WTC11 (cell line): ENCODE measurements around the gene SORL1. TPM values are rescaled to one million over a fixed set of nuclear protein-coding genes. Genes with fewer than 3 reads are reported as not detected.

Experiments used
- ATAC-seq: fragments of 200-7000 bp; cut with Tn5 transposase; 2 replicates; pipeline ENCODE4 v1.10.0; 2021; ENCODE audit warnings: mild to moderate bottlenecking, moderate library complexity
- CTCF ChIA-PET: fragments of 300-600 bp; sonication (Branson Sonifier 250); formaldehyde crosslinking; loops from one replicate; lab custom pipeline; 2021; ENCODE audit warnings: antibody characterized with exemption; lab: Charles Lee
- POLR2A ChIA-PET: fragments of 350-600 bp; sonication (Branson Sonifier 250); formaldehyde crosslinking; loops from one replicate; lab custom pipeline; 2021; ENCODE audit warnings: antibody characterized with exemption; lab: Charles Lee
- DNase-seq: peaks from one replicate; pipeline ENCODE4 v3.0.0; 2021; ENCODE audit warnings: low spot score
- H3K27ac Mint-ChIP-seq: 2 replicates; pipeline ENCODE4 v1.8.0; 2021; ENCODE audit warnings: mixed read lengths
- H3K27me3 Mint-ChIP-seq: 2 replicates; pipeline ENCODE4 v1.8.0; 2021; ENCODE audit warnings: low read depth, mild to moderate bottlenecking, moderate library complexity, mixed read lengths
- H3K36me3 Mint-ChIP-seq: 2 replicates; pipeline ENCODE4 v1.8.0; 2021; ENCODE audit warnings: mixed read lengths
- H3K4me1 Mint-ChIP-seq: 2 replicates; pipeline ENCODE4 v1.8.0; 2022; ENCODE audit warnings: mixed read lengths
- H3K4me3 Mint-ChIP-seq: 2 replicates; pipeline ENCODE4 v1.8.0; 2021; ENCODE audit warnings: mild to moderate bottlenecking, moderate library complexity, mixed read lengths
- H3K9me3 Mint-ChIP-seq: 2 replicates; pipeline ENCODE4 v1.8.0; 2021; ENCODE audit warnings: mixed read lengths
- CBFB ChIP-seq: sonication (generic); formaldehyde crosslinking; IDR thresholded peaks from 2 replicates; pipeline ENCODE4 v1.8.1; 2022; ENCODE audit warnings: mild to moderate bottlenecking, low read depth, missing genetic modification reagents
- EMX1 ChIP-seq: fragments of 250-450 bp; sonication (Bioruptor Pico); IDR thresholded peaks from 2 replicates; pipeline ENCODE4 v1.8.0; 2021; ENCODE audit warnings: mild to moderate bottlenecking
- ESRRA ChIP-seq: sonication (generic); formaldehyde crosslinking; IDR thresholded peaks from 2 replicates; pipeline ENCODE4 v1.8.1; 2022; ENCODE audit warnings: mild to moderate bottlenecking, missing genetic modification reagents, borderline replicate concordance
- FOXP1 ChIP-seq: sonication (generic); formaldehyde crosslinking; IDR thresholded peaks from 2 replicates; pipeline ENCODE4 v1.8.0; 2022; ENCODE audit warnings: missing genetic modification reagents, mild to moderate bottlenecking, moderate library complexity, borderline replicate concordance
- GABPB1 ChIP-seq: sonication (generic); formaldehyde crosslinking; IDR thresholded peaks from 2 replicates; pipeline ENCODE4 v1.8.1; 2023; ENCODE audit warnings: mild to moderate bottlenecking, missing genetic modification reagents
- KAT7 ChIP-seq: sonication (generic); formaldehyde crosslinking; IDR thresholded peaks from 2 replicates; pipeline ENCODE4 v1.8.1; 2023; ENCODE audit warnings: missing genetic modification reagents, mild to moderate bottlenecking, borderline replicate concordance
- NR2C2 ChIP-seq: sonication (generic); formaldehyde crosslinking; IDR thresholded peaks from 2 replicates; pipeline ENCODE4 v1.8.0; 2022; ENCODE audit warnings: mild to moderate bottlenecking, missing genetic modification reagents
- SMAD4 ChIP-seq: sonication (generic); formaldehyde crosslinking; IDR thresholded peaks from 2 replicates; pipeline ENCODE4 v1.8.0; 2022; ENCODE audit warnings: mild to moderate bottlenecking, missing genetic modification reagents
- SOX15 ChIP-seq: fragments of 250-450 bp; sonication (Bioruptor Pico); IDR thresholded peaks from 2 replicates; pipeline ENCODE4 v1.9.0; 2021; ENCODE audit warnings: mild to moderate bottlenecking
- SP1 ChIP-seq: sonication (generic); formaldehyde crosslinking; conservative IDR thresholded peaks from 2 replicates; pipeline ENCODE4 v1.8.1; 2022; ENCODE audit warnings: missing genetic modification reagents
- TEAD1 ChIP-seq: sonication (generic); formaldehyde crosslinking; IDR thresholded peaks from 2 replicates; pipeline ENCODE4 v1.8.0; 2022; ENCODE audit warnings: mild to moderate bottlenecking, missing genetic modification reagents
- TP53 ChIP-seq: sonication (generic); formaldehyde crosslinking; IDR thresholded peaks from 2 replicates; pipeline ENCODE4 v1.8.1; 2023; ENCODE audit warnings: mild to moderate bottlenecking, missing genetic modification reagents
- ZNF138 ChIP-seq: sonication (generic); formaldehyde crosslinking; conservative IDR thresholded peaks from 2 replicates; pipeline ENCODE4 v1.8.1; 2022; ENCODE audit warnings: mild to moderate bottlenecking, moderate library complexity, missing genetic modification reagents
- ZNF317 ChIP-seq: sonication (generic); formaldehyde crosslinking; IDR thresholded peaks from 2 replicates; pipeline ENCODE4 v1.8.1; 2023; ENCODE audit warnings: low read depth, mild to moderate bottlenecking, moderate library complexity, missing genetic modification reagents, borderline replicate concordance
- total RNA-seq: library from RNA; stranded (reverse); gene quantifications from 3 replicates; pipeline ENCODE4 v1.2.3, GENCODE V29; 2021
- TF ChIP-seq, protein P1 (sequence below): sonication (generic); formaldehyde crosslinking; IDR thresholded peaks from 2 replicates; pipeline ENCODE4 v1.8.0; 2022; ENCODE audit warnings: mild to moderate bottlenecking, missing genetic modification reagents
- TF ChIP-seq, protein P2 (sequence below): sonication (generic); formaldehyde crosslinking; IDR thresholded peaks from 2 replicates; pipeline ENCODE4 v1.8.1; 2023; ENCODE audit warnings: mild to moderate bottlenecking, missing genetic modification reagents, moderate library complexity
- TF ChIP-seq, protein P3 (sequence below): fragments of 250-450 bp; sonication (Bioruptor Pico); IDR thresholded peaks from 2 replicates; pipeline ENCODE4 v1.9.0; 2021; ENCODE audit warnings: mild to moderate bottlenecking, borderline replicate concordance
- TF ChIP-seq, protein P4 (sequence below): sonication (generic); formaldehyde crosslinking; IDR thresholded peaks from 2 replicates; pipeline ENCODE4 v1.8.0; 2023; ENCODE audit warnings: missing genetic modification reagents, mild to moderate bottlenecking, borderline replicate concordance

Gene SORL1
- total RNA-seq, 1 experiment from 2014 or later: 87.1 TPM

DNA sequence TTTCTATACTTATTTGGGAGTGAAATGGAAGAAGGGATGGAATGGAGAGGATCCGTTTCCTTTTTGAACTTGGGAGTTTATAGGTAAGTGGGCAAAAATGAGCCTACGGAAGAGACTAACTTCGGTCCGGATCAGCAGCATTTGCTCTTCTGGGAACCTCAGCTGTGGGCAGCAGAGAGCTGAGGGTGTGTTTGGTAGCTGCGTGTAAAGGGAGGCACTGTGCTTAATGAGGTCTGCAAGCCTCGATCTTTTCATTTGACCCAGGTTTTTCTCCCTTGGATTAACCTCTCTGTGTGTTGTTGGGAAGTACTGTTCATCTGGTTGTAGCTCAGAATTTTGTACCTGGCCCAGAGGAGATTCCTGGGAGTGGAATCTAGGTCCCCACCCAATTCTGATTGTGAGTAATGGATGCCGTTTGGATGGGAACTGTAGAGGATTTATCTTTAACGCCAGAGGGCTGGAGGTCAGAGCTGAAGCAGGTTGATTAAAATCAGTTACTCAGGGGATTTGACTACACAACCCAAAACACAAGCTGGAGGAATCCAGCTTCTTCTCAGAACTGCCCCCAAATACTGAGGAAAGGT is 202.2 kb downstream of the SORL1 start (continued):
- no peak for TF ChIP-seq SMAD4 (CRISPR knock-in tag)
- TF ChIP-seq EMX1 (CRISPR knock-in tag): no peak
- TF ChIP-seq FOXP1 (CRISPR knock-in tag): no peak
- no peak for TF ChIP-seq SP1 (CRISPR knock-in tag)
- TF ChIP-seq ZNF317: no peak
- TF ChIP-seq, protein P1, sequence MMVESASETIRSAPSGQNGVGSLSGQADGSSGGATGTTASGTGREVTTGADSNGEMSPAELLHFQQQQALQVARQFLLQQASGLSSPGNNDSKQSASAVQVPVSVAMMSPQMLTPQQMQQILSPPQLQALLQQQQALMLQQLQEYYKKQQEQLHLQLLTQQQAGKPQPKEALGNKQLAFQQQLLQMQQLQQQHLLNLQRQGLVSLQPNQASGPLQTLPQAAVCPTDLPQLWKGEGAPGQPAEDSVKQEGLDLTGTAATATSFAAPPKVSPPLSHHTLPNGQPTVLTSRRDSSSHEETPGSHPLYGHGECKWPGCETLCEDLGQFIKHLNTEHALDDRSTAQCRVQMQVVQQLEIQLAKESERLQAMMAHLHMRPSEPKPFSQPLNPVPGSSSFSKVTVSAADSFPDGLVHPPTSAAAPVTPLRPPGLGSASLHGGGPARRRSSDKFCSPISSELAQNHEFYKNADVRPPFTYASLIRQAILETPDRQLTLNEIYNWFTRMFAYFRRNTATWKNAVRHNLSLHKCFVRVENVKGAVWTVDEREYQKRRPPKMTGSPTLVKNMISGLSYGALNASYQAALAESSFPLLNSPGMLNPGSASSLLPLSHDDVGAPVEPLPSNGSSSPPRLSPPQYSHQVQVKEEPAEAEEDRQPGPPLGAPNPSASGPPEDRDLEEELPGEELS: no peak
- TF ChIP-seq GABPB1: no peak

DNA sequence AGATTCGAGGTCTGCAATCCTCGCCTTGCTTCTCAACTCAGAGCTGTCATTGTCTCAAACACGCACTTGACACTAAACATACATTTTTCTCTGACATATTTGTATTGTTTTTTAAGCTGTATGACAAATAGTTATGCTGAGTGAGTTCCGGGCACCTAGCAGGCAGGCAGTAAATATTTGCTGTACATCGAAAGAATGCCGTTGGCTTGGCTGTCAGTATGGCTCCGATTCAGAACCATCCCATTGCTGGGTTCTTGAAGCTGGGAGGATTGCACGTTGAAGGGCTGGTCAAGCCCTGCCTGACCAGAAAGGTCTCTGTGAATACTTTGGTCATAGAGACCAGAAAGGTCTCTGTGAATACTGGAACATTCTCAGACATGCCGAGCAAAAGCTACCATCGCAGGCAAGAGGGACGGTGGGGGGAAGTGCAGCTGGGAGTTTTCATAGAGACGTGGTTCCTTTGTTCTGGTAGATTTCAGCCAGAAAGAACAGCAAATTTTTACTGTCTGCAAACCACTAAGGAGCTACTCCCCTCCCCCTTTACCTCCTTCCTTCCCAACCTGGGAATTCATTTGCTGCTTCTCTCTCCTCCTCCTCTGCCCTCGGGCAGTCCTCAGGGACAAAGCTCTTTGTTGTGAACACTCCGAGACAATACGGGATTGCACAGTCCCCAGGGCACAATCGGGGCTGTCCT is 202.9 kb downstream of the SORL1 start:
- Mint-ChIP-seq H3K9me3 (peaks cover 25% of the 10 kb centered on the region), H3K27me3 (peaks cover 8% of the 10 kb centered on the region; the same call in 1 of the 2 replicates), H3K36me3 (peaks cover 16% of the 10 kb centered on the region), H3K4me1 (peaks cover 46% of the 10 kb centered on the region), H3K4me3 (peak overlapping the region; percentile 73), H3K27ac (peak overlapping the region; percentile 54; the same call in 1 of the 2 replicates)
- ChIA-PET POLR2A (interaction anchor here (0.5 to 1.1 kb wide), 4 partner anchors 26 to 642 kb away, joined by 3 to 6 read pairs (median 4); no protein-coding TSS in a partner anchor), CTCF (interaction anchor here (0.5 to 4.9 kb wide), 39 partner anchors 10 to 925 kb away, joined by 3 to 99 read pairs (median 3); no protein-coding TSS in a partner anchor)
- DNase-seq: no peak
- TF ChIP-seq CBFB (CRISPR knock-in tag) (0 out of 2 replicates have a peak, but pooled peaks have one; percentile 36), ZNF138 (CRISPR knock-in tag) (no peak), TP53 (CRISPR knock-in tag) (0 out of 2 replicates have a peak, but pooled peaks have one; percentile 49), GABPB1 (peak; percentile 18; the same call in 1 of the 2 replicates)
- ATAC-seq: peak; percentile 43

DNA sequence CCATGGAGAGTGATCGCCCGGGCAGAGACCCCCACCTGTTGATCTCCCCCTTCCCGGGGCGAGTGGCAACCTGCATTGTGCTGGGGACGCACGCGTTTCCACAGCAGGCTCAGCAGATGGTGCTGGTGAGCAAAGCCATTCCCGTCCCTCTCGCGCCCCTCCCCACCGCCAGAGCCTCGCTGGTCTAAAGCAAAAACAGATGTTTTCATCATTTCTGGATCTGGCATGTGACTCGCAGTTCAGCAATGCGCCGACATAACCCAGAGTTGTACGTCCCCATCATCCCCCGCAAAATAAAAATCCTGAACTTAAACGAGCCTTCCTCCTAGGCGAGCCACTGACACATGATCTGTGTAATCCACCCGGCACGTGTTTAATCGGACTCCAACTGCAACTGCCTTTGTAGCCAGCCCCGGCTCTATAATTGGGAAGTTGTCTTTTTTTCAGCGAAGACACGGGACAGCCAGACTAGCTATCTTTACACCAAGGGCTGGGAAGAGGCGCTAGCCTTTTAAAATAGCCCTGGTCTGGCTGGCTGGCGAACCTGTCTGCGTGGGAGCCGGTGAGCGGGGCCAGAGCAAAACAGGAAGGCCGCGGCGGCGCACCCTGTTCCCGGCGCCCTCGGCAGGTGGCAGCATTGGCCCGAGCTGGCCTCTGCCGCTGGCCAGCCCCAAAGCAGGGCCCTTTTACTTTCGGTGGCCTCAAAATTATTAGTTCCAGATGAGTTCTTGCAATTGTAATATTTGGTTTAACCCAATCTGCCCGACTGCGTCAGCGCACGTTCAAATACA is 203.6 kb downstream of the SORL1 start:
- H3K36me3 Mint-ChIP-seq: peaks cover 16% of the 10 kb centered on the region
- peaks cover 26% of the 10 kb centered on the region for H3K9me3 Mint-ChIP-seq
- peak overlapping the region; percentile 73 for H3K4me3 Mint-ChIP-seq
- peaks cover 46% of the 10 kb centered on the region for H3K4me1 Mint-ChIP-seq
- peaks cover 8% of the 10 kb centered on the region; the same call in 1 of the 2 replicates for H3K27me3 Mint-ChIP-seq
- ATAC-seq (peak; percentile 82), DNase-seq (peak; percentile 83)
- peak overlapping the region; percentile 54 for H3K27ac Mint-ChIP-seq
- ChIA-PET POLR2A (interaction anchor here (1.0 kb wide), 1 partner anchor 87 kb away, joined by 3 read pairs; no protein-coding TSS in a partner anchor), CTCF (interaction anchor here (0.5 to 4.9 kb wide), 26 partner anchors 10 to 924 kb away, joined by 3 to 99 read pairs (median 4); no protein-coding TSS in a partner anchor)
- TF ChIP-seq TEAD1 (CRISPR knock-in tag) (peak; percentile 54; the same call in 1 of the 2 replicates), KAT7 (CRISPR knock-in tag) (no peak), SOX15 (CRISPR knock-in tag) (no peak), ESRRA (CRISPR knock-in tag) (no peak), CBFB (CRISPR knock-in tag) (0 out of 2 replicates have a peak, but pooled peaks have one; percentile 13), NR2C2 (CRISPR knock-in tag) (no peak), FOXP1 (CRISPR knock-in tag) (peak; percentile 28; the same call in 1 of the 2 replicates)
- TF ChIP-seq, protein P2, sequence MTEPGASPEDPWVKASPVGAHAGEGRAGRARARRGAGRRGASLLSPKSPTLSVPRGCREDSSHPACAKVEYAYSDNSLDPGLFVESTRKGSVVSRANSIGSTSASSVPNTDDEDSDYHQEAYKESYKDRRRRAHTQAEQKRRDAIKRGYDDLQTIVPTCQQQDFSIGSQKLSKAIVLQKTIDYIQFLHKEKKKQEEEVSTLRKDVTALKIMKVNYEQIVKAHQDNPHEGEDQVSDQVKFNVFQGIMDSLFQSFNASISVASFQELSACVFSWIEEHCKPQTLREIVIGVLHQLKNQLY (CRISPR knock-in tag): no peak
- TF ChIP-seq, protein P3, sequence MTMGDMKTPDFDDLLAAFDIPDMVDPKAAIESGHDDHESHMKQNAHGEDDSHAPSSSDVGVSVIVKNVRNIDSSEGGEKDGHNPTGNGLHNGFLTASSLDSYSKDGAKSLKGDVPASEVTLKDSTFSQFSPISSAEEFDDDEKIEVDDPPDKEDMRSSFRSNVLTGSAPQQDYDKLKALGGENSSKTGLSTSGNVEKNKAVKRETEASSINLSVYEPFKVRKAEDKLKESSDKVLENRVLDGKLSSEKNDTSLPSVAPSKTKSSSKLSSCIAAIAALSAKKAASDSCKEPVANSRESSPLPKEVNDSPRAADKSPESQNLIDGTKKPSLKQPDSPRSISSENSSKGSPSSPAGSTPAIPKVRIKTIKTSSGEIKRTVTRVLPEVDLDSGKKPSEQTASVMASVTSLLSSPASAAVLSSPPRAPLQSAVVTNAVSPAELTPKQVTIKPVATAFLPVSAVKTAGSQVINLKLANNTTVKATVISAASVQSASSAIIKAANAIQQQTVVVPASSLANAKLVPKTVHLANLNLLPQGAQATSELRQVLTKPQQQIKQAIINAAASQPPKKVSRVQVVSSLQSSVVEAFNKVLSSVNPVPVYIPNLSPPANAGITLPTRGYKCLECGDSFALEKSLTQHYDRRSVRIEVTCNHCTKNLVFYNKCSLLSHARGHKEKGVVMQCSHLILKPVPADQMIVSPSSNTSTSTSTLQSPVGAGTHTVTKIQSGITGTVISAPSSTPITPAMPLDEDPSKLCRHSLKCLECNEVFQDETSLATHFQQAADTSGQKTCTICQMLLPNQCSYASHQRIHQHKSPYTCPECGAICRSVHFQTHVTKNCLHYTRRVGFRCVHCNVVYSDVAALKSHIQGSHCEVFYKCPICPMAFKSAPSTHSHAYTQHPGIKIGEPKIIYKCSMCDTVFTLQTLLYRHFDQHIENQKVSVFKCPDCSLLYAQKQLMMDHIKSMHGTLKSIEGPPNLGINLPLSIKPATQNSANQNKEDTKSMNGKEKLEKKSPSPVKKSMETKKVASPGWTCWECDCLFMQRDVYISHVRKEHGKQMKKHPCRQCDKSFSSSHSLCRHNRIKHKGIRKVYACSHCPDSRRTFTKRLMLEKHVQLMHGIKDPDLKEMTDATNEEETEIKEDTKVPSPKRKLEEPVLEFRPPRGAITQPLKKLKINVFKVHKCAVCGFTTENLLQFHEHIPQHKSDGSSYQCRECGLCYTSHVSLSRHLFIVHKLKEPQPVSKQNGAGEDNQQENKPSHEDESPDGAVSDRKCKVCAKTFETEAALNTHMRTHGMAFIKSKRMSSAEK (CRISPR knock-in tag): no peak
- TF ChIP-seq, protein P4, sequence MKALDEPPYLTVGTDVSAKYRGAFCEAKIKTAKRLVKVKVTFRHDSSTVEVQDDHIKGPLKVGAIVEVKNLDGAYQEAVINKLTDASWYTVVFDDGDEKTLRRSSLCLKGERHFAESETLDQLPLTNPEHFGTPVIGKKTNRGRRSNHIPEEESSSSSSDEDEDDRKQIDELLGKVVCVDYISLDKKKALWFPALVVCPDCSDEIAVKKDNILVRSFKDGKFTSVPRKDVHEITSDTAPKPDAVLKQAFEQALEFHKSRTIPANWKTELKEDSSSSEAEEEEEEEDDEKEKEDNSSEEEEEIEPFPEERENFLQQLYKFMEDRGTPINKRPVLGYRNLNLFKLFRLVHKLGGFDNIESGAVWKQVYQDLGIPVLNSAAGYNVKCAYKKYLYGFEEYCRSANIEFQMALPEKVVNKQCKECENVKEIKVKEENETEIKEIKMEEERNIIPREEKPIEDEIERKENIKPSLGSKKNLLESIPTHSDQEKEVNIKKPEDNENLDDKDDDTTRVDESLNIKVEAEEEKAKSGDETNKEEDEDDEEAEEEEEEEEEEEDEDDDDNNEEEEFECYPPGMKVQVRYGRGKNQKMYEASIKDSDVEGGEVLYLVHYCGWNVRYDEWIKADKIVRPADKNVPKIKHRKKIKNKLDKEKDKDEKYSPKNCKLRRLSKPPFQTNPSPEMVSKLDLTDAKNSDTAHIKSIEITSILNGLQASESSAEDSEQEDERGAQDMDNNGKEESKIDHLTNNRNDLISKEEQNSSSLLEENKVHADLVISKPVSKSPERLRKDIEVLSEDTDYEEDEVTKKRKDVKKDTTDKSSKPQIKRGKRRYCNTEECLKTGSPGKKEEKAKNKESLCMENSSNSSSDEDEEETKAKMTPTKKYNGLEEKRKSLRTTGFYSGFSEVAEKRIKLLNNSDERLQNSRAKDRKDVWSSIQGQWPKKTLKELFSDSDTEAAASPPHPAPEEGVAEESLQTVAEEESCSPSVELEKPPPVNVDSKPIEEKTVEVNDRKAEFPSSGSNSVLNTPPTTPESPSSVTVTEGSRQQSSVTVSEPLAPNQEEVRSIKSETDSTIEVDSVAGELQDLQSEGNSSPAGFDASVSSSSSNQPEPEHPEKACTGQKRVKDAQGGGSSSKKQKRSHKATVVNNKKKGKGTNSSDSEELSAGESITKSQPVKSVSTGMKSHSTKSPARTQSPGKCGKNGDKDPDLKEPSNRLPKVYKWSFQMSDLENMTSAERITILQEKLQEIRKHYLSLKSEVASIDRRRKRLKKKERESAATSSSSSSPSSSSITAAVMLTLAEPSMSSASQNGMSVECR (CRISPR knock-in tag): no peak
